Diencephalon (tissue), 1 donor: ENCODE data around the gene HIF1AN. TPM values are rescaled to one million over a fixed set of nuclear protein-coding genes. Genes with fewer than 3 reads are reported as not detected.

ENCODE experiments used
- total RNA-seq: library from RNA; depleted of rRNA; stranded (reverse); fragments of >200 nt; gene quantifications from one replicate; pipeline ENCODE4 v1.2.3, GENCODE V29; 2014

HIF1AN gene
- 20.5 TPM for total RNA-seq

DNA sequence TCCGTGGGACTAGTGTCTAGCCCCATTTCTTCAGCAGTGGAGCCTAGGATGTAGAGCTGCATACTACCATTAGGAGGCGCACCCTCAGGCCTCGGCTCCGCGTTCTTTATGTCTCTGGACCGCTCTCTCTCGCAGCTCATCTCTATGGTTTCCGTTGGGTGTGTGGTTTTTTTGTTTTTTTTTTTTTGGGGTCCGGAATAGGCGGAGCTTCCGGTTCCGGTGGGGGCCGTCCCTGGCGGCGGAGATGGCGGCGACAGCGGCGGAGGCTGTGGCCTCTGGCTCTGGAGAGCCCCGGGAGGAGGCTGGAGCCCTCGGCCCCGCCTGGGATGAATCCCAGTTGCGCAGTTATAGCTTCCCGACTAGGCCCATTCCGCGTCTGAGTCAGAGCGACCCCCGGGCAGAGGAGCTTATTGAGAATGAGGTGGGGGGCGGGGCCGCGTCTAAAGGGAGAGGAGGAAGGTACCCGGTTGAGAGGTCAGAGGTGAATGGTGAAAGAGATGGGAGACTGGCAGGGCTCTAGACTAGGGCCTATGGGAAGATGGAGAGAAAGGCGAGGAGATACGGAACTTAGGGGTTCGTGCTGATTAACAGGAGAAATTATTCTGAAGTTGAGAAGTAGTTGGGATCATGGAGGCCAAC, at the start of gene HIF1AN:
Gene HIF1AN (plus strand): TSS at position 229 of the 639 bp plus-strand sequence. CDS start 16 bp downstream, at position 245.

GRCh38 chr10:100519311-100520051, 16.3 kb upstream of the HIF1AN start, which contains the start of gene SEC31B:
TSS of gene SEC31B (minus strand) at chr10:100519861. CDS start at chr10:100516952, 2,909 bp downstream.

GRCh38 chr10:100529475-100530298, 6.1 kb upstream of the HIF1AN start, which contains the start of gene NDUFB8:
TSS of gene NDUFB8 (minus strand) at chr10:100529871. CDS start at chr10:100529851, 20 bp downstream.

Other genes starting within 250 kb of the HIF1AN start
- 75.4 TPM for gene BLOC1S2, start 249.3 kb upstream of the HIF1AN start, total RNA-seq
- gene PKD2L1, start 205.7 kb upstream of the HIF1AN start, total RNA-seq, result 0.46 TPM
- gene SCD, start 188.7 kb upstream of the HIF1AN start, total RNA-seq, result 229 TPM
- 0.69 TPM for gene WNT8B, start 72.9 kb upstream of the HIF1AN start, total RNA-seq
- gene SEC31B, start 16.1 kb upstream of the HIF1AN start, total RNA-seq, result 5.3 TPM
- gene NDUFB8, start 6.1 kb upstream of the HIF1AN start, total RNA-seq, result 155 TPM
- not detected for gene PAX2, start 209.6 kb downstream of the HIF1AN start, total RNA-seq